Liver (tissue), 3 donors: Measurements from ENCODE around the gene MYOG.

Experiments
- FOXA1 ChIP-seq: IDR thresholded peaks from 2 replicates; pipeline ENCODE4 v1.6.1; 2016; ENCODE audit warnings: antibody characterized with exemption
- FOXA2 ChIP-seq: IDR thresholded peaks from 2 replicates; pipeline ENCODE4 v1.6.1; 2016; ENCODE audit warnings: antibody characterized with exemption
- HNF4A ChIP-seq, 2 donors: conservative IDR thresholded peaks; 2 replicates each; pipeline ENCODE4 v1.6.1; 2016; ENCODE audit warnings: antibody characterized with exemption in 2 of 2, mild to moderate bottlenecking in 2 of 2
- HNF4G ChIP-seq: IDR thresholded peaks from 2 replicates; pipeline ENCODE4 v1.6.1; 2016; ENCODE audit warnings: antibody characterized with exemption
- JUND ChIP-seq, 2 donors: IDR thresholded peaks; 2 replicates each; pipeline ENCODE4 v1.6.1; 2016; ENCODE audit warnings: antibody characterized with exemption in 2 of 2
- TAF1 ChIP-seq: conservative IDR thresholded peaks from 2 replicates; pipeline ENCODE4 v1.6.1; 2016; ENCODE audit warnings: antibody characterized with exemption, mild to moderate bottlenecking
- YY1 ChIP-seq: IDR thresholded peaks from 2 replicates; pipeline ENCODE4 v1.6.1; 2016; ENCODE audit warnings: antibody characterized with exemption, mild to moderate bottlenecking
- TF ChIP-seq, protein P1 (sequence below): fragments of 150-350 bp; IDR thresholded peaks from 2 replicates; pipeline ENCODE4 v1.5.1; 2017; ENCODE audit warnings: improper control_type of control experiment, low read depth, low read length; ENCODE audit not compliant: missing input control
- donor health status: healthy.
- donor health status: healthy.

DNA sequence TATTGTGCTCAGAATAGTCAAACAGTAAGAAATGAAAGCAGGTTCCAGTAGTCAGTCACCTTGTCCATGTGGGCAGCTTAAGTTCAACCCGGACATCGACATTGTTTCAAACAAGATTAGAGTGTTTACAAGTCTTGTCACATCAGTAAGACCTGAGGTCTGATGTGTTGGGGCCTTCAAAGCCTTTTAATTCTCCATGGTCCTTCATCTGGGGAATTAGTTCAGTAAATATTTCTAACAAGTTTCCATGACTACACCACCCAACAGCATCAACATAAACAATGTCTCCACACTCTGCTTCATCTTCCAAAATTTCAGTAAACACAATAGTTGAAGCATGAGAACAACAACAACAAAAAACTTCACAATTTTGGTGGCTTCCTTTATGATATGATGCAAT is 26.7 kb upstream of the MYOG start:
- TF ChIP-seq, protein P1, sequence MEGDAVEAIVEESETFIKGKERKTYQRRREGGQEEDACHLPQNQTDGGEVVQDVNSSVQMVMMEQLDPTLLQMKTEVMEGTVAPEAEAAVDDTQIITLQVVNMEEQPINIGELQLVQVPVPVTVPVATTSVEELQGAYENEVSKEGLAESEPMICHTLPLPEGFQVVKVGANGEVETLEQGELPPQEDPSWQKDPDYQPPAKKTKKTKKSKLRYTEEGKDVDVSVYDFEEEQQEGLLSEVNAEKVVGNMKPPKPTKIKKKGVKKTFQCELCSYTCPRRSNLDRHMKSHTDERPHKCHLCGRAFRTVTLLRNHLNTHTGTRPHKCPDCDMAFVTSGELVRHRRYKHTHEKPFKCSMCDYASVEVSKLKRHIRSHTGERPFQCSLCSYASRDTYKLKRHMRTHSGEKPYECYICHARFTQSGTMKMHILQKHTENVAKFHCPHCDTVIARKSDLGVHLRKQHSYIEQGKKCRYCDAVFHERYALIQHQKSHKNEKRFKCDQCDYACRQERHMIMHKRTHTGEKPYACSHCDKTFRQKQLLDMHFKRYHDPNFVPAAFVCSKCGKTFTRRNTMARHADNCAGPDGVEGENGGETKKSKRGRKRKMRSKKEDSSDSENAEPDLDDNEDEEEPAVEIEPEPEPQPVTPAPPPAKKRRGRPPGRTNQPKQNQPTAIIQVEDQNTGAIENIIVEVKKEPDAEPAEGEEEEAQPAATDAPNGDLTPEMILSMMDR, result no peak
- no peak for TF ChIP-seq TAF1
- TF ChIP-seq FOXA1, result no peak
- no peak for TF ChIP-seq YY1
- TF ChIP-seq JUND (IDR thresholded peaks at IDR 0.05), result no peak
- no peak for TF ChIP-seq HNF4A (conservative IDR thresholded peaks at IDR 0.05)
- no peak for TF ChIP-seq HNF4G
- TF ChIP-seq FOXA2, result no peak
